ENCODE measurements around the gene CR1.

DNA sequence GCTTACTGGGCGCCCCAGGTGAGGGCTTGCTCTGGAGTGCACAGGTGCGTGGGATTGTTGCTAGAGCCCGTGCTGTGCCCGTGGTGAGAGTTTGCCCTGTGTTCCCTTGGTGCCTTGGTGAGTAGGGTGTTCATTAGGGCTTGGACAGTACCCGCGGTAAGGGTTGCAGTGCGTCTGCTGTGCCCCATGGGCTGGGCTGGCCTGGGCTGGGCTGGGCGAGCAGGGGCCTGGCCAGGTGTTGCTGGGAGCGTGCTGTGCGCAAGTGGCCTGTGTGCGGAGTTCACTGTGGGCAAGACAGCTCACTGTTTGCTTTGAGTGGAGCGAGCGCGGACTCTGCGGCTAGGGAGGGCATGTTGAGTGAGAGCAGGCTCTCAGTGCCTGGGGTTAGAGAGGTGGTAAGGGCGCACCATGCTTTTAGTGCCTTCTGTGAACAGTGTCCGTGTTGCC, 149.7 kb downstream of the CR1 start:
- no peak for TF ChIP-seq EZH2 (IDR thresholded peaks at IDR 0.05)
- no peak for TF ChIP-seq POLR2AphosphoS5 (IDR thresholded peaks at IDR 0.05; ENCODE audit: borderline replicate concordance, low read depth, low read length)

Measured in SK-N-MC (cell line).